K562 (cell line): ENCODE data around the gene SPINK14. TPM values are rescaled to one million over a fixed set of nuclear protein-coding genes. Genes with fewer than 3 reads are reported as not detected.

Experiments used
- ATAC-seq: fragments of 200-7000 bp; cut with Tn5 transposase; 3 replicates; pipeline ENCODE4 v1.9.1; 2020; ENCODE audit warnings: moderate library complexity
- BruUV-seq: library from RNA; stranded (reverse); fragments of 400-500 nt; replicated peaks from 2 replicates; lab custom pipeline; 2021; lab: Mats Ljungman, UMichigan
- CTCF ChIA-PET: fragments of 300-600 bp; formaldehyde crosslinking; extraction: SDS; loops from one replicate; lab custom pipeline; 2021; ENCODE audit warnings: low intra/inter-chr PET ratio; lab: Yijun Ruan, JAX
- POLR2A ChIA-PET: fragments of 300-600, 350-650 bp; sonication (Branson Sonifier 250); formaldehyde crosslinking; extraction: SDS; loops from one replicate; lab custom pipeline; 2021; ENCODE audit warnings: antibody characterized with exemption, inconsistent platforms; lab: Yijun Ruan, JAX
- DNase-seq, 4 experiments: peaks; one replicate each; pipeline versions ENCODE4 v3.0.0 to v3.0.0-alpha.2; 2011 to 2018; ENCODE audit warnings: low spot score in 3 of 4, mixed read lengths in 3 of 4; ENCODE audit errors: extremely low read depth in 1 of 4
- FAIRE-seq: peaks from 2 replicates; lab custom pipeline; 2011; peaks lifted over from hg19 to GRCh38; lab: Jason Lieb, UNC
- H2AFZ ChIP-seq: 2 replicates; pipeline ENCODE4 v1.6.0; 2011; ENCODE audit warnings: low read depth, low read length, control low read depth, inconsistent platforms
- H3K27ac ChIP-seq: fragments of 200-600 bp; 3 replicates; pipeline ENCODE4 v1.8.0; 2011; ENCODE audit warnings: low read depth, mild to moderate bottlenecking, control low read depth, inconsistent platforms, low read length, moderate library complexity, mixed read lengths; ENCODE audit errors: extremely low read depth
- H3K27me3 ChIP-seq, 2 experiments: fragments of 300-600 bp in 1 of 2; 2 replicates in 1 of 2; 3 replicates in 1 of 2; pipeline versions ENCODE4 v1.6.0 to v1.8.0; 2011; ENCODE audit warnings: inconsistent platforms in 2 of 2, low read length in 2 of 2, mild to moderate bottlenecking in 1 of 2, mixed read lengths in 1 of 2, moderate library complexity in 1 of 2; ENCODE audit not compliant: control insufficient read depth in 2 of 2, insufficient read depth in 2 of 2
- H3K36me3 ChIP-seq: fragments of 300-600 bp; 3 replicates; pipeline ENCODE4 v1.8.0; 2011; ENCODE audit warnings: mild to moderate bottlenecking, low read length, inconsistent platforms; ENCODE audit not compliant: control insufficient read depth, insufficient read depth
- H3K4me1 ChIP-seq, 2 experiments: fragments of 200-600 bp in 1 of 2; replicated peaks in 1 of 2; 2 replicates in 1 of 2; 3 replicates in 1 of 2; pipeline versions ENCODE4 v1.5.1 to v1.8.0; 2011; ENCODE audit warnings: inconsistent platforms in 2 of 2, low read length in 2 of 2, mild to moderate bottlenecking in 1 of 2, mixed read lengths in 1 of 2, moderate library complexity in 1 of 2; ENCODE audit not compliant: control insufficient read depth in 2 of 2, insufficient read depth in 2 of 2
- H3K4me2 ChIP-seq: 2 replicates; pipeline ENCODE4 v1.6.1; 2011; ENCODE audit warnings: low read length, control low read depth, inconsistent platforms, mixed read lengths; ENCODE audit not compliant: insufficient read depth
- H3K4me3 ChIP-seq: fragments of 200-600 bp; sonication (generic), shearing (Covaris generic); 2 replicates; pipeline ENCODE4 v1.5.1; 2016; ENCODE audit warnings: control low read depth, inconsistent platforms
- H3K79me2 ChIP-seq: fragments of 200-600 bp; 3 replicates; pipeline ENCODE4 v1.8.0; 2011; ENCODE audit warnings: low read length, inconsistent platforms; ENCODE audit not compliant: control insufficient read depth, insufficient read depth
- H3K9ac ChIP-seq, 2 experiments: 2 replicates each; pipeline versions ENCODE4 v1.6.0 to v1.6.1; 2011; ENCODE audit warnings: low read depth in 2 of 2, low read length in 2 of 2, control low read depth in 1 of 2, inconsistent platforms in 1 of 2, mild to moderate bottlenecking in 1 of 2, mixed read lengths in 1 of 2; ENCODE audit not compliant: insufficient read depth in 1 of 2
- H3K9me1 ChIP-seq: one replicate; pipeline ENCODE4 v1.6.0; 2011; ENCODE audit warnings: inconsistent platforms, mild to moderate bottlenecking, low read length, moderate library complexity; ENCODE audit not compliant: control insufficient read depth, insufficient read depth
- H3K9me3 ChIP-seq: replicated peaks from 2 replicates; pipeline ENCODE4 v1.5.1; 2011; ENCODE audit warnings: low read depth, low read length, inconsistent platforms; ENCODE audit not compliant: control insufficient read depth, insufficient read depth
- H4K20me1 ChIP-seq: replicated peaks from 2 replicates; pipeline ENCODE4 v1.6.1; 2011; ENCODE audit warnings: low read length, inconsistent platforms, mixed read lengths; ENCODE audit not compliant: control insufficient read depth, insufficient read depth
- BHLHE40 ChIP-seq: IDR thresholded peaks from 2 replicates; pipeline ENCODE4 v1.6.1; 2011; ENCODE audit warnings: low read length, improper control_type of control experiment
- CBX1 ChIP-seq: sonication (generic); IDR thresholded peaks from 2 replicates; pipeline ENCODE4 v1.6.1; 2016; ENCODE audit warnings: antibody characterized with exemption, low read depth, mild to moderate bottlenecking
- KDM2B ChIP-seq: fragments of 250-450 bp; sonication (Bioruptor Pico); IDR thresholded peaks from 2 replicates; pipeline ENCODE4 v1.8.0; 2021; ENCODE audit warnings: mild to moderate bottlenecking, moderate library complexity
- NBN ChIP-seq: fragments of 450-650 bp; IDR thresholded peaks from 2 replicates; pipeline ENCODE4 v1.6.1; 2016; ENCODE audit warnings: low read depth, mild to moderate bottlenecking
- PHB2 ChIP-seq: fragments of 450-650 bp; IDR thresholded peaks from 2 replicates; pipeline ENCODE4 v1.6.1; 2017; ENCODE audit warnings: low read depth
- POLR2AphosphoS2 ChIP-seq: IDR thresholded peaks from 2 replicates; pipeline ENCODE4 v1.6.1; 2012; ENCODE audit warnings: low read length, improper control_type of control experiment
- SMC3 ChIP-seq: conservative IDR thresholded peaks from 2 replicates; pipeline ENCODE4 v1.6.1; 2011; ENCODE audit warnings: low read depth, low read length, improper control_type of control experiment; ENCODE audit not compliant: insufficient read depth
- TRIM24 ChIP-seq, 2 experiments: fragments of 450-650 bp; IDR thresholded peaks; 2 replicates each; pipeline ENCODE4 v1.6.1; 2016
- ZBTB17 ChIP-seq: fragments of 450-650 bp; formaldehyde crosslinking; IDR thresholded peaks from 2 replicates; pipeline ENCODE4 v1.4.0; 2020; ENCODE audit warnings: mild to moderate bottlenecking
- ZBTB7A ChIP-seq: IDR thresholded peaks from 2 replicates; pipeline ENCODE4 v1.6.1; 2011; ENCODE audit warnings: low read depth, mild to moderate bottlenecking, low read length, moderate library complexity, borderline replicate concordance; ENCODE audit not compliant: control insufficient read depth
- ZBTB8A ChIP-seq: fragments of 450-650 bp; IDR thresholded peaks from 2 replicates; pipeline ENCODE4 v1.6.1; 2018; ENCODE audit warnings: mild to moderate bottlenecking, moderate library complexity; ENCODE audit not compliant: partially characterized antibody
- ZC3H4 ChIP-seq: sonication (generic); formaldehyde crosslinking; IDR thresholded peaks from 2 replicates; pipeline ENCODE4 v1.9.0; 2021; ENCODE audit warnings: missing genetic modification reagents, borderline replicate concordance
- WGBS: fragments of 100-300 bp; shearing (Covaris generic); methylation state at CpG from one replicate; pipeline ENCODE4 v1.1.6; 2016; ENCODE audit warnings: low coverage, mixed read lengths; ENCODE audit not compliant: insufficient coverage; ENCODE audit errors: missing lambda C conversion rate; 5-methylcytosine and 5-hydroxymethylcytosine counted together
- in situ Hi-C: fragments of 300-500 bp; cut with MboI; formaldehyde crosslinking; loops from 4 replicates; pipeline ENCODE4 v1.15.0; 2018; ENCODE audit warnings: inconsistent platforms, mixed read lengths
- intact Hi-C: fragments of 100-400 bp; cut with micrococcal nuclease; formaldehyde crosslinking; loops from 2 replicates; pipeline ENCODE4 v1.14.2; 2022
- polyA plus RNA-seq, 8 experiments: library from polyadenylated mRNA; depleted of rRNA in 4 of 8; stranded (reverse) in 5 of 8; unstranded in 3 of 8; fragments of >200 nt; fragmentation: Nextera tagmentation in 2 of 8; fragmentation: Illumina TruSeq in 1 of 8; extraction: Ambion mirVana in 2 of 8; extraction: Trizol in 1 of 8; gene quantifications; 2 replicates each; pipeline versions ENCODE4 v1.2.1 to v1.2.3, GENCODE V29; 2011 to 2014; ENCODE audit warnings: inconsistent platforms in 1 of 8, missing spikeins in 1 of 8
- total RNA-seq, 7 experiments: library from RNA; depleted of rRNA in 6 of 7; stranded (reverse); fragments of >200 nt in 6 of 7; fragmentation: Illumina TruSeq in 2 of 7; extraction: Trizol in 2 of 7; gene quantifications; 2 replicates each; pipeline versions ENCODE4 v1.2.1 to v1.2.3, GENCODE V29; 2011 to 2021; ENCODE audit warnings: low replicate concordance in 1 of 7
- TF ChIP-seq, protein P1 (sequence below): sonication (generic); IDR thresholded peaks from 2 replicates; pipeline ENCODE4 v1.6.1; 2016
- TF ChIP-seq, protein P2 (sequence below), 3 experiments: IDR thresholded peaks in 2 of 3; conservative IDR thresholded peaks in 1 of 3; 2 replicates each; pipeline ENCODE4 v1.5.1; 2011 to 2012; ENCODE audit warnings: low read length in 3 of 3, mild to moderate bottlenecking in 3 of 3, control low read depth in 2 of 3, improper control_type of control experiment in 1 of 3, inconsistent platforms in 1 of 3, low read depth in 1 of 3, mixed read lengths in 1 of 3, moderate library complexity in 1 of 3; ENCODE audit not compliant: insufficient read depth in 2 of 3

Gene SPINK14
- total and polyA plus RNA-seq, 9 of the 15 experiments (the other 6 are each of a cell fraction or from before 2014, with no cell fraction given): not detected

DNA sequence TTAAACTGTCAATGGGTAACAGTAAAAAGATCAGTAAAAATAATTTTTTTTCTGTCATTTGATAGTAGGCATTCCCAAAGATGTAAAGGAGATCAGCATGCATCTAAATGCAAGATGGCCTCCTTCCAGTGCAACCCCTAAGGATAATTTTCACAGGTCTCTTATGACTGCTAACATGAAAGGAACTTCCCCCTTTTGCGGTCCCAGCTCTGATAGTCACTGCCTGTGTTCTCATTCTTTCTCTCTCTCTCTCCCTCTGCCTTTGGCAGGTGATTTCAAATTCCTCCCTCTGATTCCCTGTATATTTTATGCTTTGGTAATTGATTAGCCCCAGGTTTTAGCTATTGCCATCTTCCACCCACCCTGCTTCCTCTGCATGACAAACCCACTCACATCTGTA is 8.9 kb downstream of the SPINK14 start:
- CTCF ChIA-PET: no interaction called here
- Histone ChIP-seq H3K4me2 (no peak overlapping the region), H3K9ac (no peak overlapping the region), H3K4me1 (no peaks in the 10 kb centered on the region), H3K79me2 (no peaks in the 10 kb centered on the region), H3K4me3 (no peak overlapping the region), H3K9me1 (no peaks in the 10 kb centered on the region), H4K20me1 (no peaks in the 10 kb centered on the region), H3K27me3 (no peaks in the 10 kb centered on the region), H3K9me3 (no peaks in the 10 kb centered on the region), H3K27ac (no peak overlapping the region)
- in situ Hi-C loops: loop anchor here (5.0 to 25.0 kb wide), 2 partner anchors 555 to 860 kb away; no protein-coding TSS in a partner anchor
- 27% methylated on average over 1 of the region's 1 CpG for WGBS
- BruUV-seq: no TSS peak
- ATAC-seq: no peak
- no peak for FAIRE-seq
- POLR2A ChIA-PET: no interaction called here
- no peak for DNase-seq
- TF ChIP-seq, protein P1, sequence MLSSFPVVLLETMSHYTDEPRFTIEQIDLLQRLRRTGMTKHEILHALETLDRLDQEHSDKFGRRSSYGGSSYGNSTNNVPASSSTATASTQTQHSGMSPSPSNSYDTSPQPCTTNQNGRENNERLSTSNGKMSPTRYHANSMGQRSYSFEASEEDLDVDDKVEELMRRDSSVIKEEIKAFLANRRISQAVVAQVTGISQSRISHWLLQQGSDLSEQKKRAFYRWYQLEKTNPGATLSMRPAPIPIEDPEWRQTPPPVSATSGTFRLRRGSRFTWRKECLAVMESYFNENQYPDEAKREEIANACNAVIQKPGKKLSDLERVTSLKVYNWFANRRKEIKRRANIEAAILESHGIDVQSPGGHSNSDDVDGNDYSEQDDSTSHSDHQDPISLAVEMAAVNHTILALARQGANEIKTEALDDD: no peak
- TF ChIP-seq POLR2AphosphoS2: no peak
- TF ChIP-seq CBX1: no peak
- TF ChIP-seq, all 486 proteins: peak for 0
- Histone ChIP-seq H3K36me3 (no peaks in the 10 kb centered on the region), H2AFZ (no peak overlapping the region)
- intact Hi-C loops: loop anchor here (10.0 kb wide), 1 partner anchor 938 kb away; no protein-coding TSS in a partner anchor

DNA sequence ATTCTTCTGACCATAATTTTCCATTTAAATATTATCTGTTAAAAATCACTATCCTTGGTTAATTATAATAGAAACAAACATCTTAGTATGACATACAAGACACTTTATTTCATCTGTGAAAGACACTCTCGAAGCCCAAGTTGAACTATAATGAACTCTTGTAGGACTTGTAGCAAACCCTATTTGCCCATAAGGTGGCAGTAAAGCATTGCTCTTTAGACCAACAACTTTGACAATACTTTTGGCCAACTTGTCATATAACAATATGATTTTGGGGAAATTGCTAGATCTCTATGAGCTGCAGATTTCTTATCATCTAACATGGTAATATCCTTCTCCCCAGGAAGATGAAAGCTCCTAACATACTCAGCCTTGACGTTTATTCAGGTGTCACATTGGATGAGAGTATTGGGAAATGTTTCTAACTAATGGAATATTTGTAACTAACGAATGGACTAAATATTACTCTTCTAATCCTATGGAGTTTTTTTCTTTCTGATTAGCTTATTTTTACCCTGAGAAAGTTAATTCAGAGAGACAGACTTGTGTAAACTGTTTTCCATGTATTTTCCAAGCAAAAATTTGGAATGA is 11.0 kb downstream of the SPINK14 start:
- WGBS: 11% methylated on average over 3 of the region's 3 CpGs
- intact Hi-C loops: loop anchor here (1.0 to 10.0 kb wide), 6 partner anchors 173 to 935 kb away; no protein-coding TSS in a partner anchor
- ChIA-PET POLR2A (no interaction called here), CTCF (interaction anchor here (0.5 to 2.6 kb wide), 6 partner anchors 194 to 1657 kb away, joined by 3 to 28 read pairs (median 4); no protein-coding TSS in a partner anchor)
- FAIRE-seq: peak; percentile 62
- Histone ChIP-seq H3K27ac (no peak overlapping the region), H3K4me1 (no peaks in the 10 kb centered on the region), H3K27me3 (no peaks in the 10 kb centered on the region), H4K20me1 (no peaks in the 10 kb centered on the region), H3K9me1 (no peaks in the 10 kb centered on the region), H2AFZ (no peak overlapping the region), H3K36me3 (no peaks in the 10 kb centered on the region), H3K79me2 (no peaks in the 10 kb centered on the region), H3K4me3 (no peak overlapping the region), H3K9ac (no peak overlapping the region), H3K4me2 (no peak overlapping the region), H3K9me3 (no peaks in the 10 kb centered on the region)
- in situ Hi-C loops: loop anchor here (5.0 to 25.0 kb wide), 2 partner anchors 553 to 858 kb away; no protein-coding TSS in a partner anchor
- BruUV-seq: no TSS peak
- peak in 3 of 4 experiments; percentile 6 to 67 (median 6) for DNase-seq
- peak; percentile 67; the same call in 2 of the 3 replicates for ATAC-seq
- TF ChIP-seq BHLHE40 (no peak), NBN (no peak), ZBTB17 (CRISPR knock-in tag) (no peak), KDM2B (no peak), ZC3H4 (CRISPR knock-in tag) (no peak), ZBTB7A (no peak), ZBTB8A (no peak), PHB2 (no peak), TRIM24 (IDR thresholded peaks at IDR 0.05) (no peak), SMC3 (peak; percentile 54; the same call in 1 of the 2 replicates)
- TF ChIP-seq, protein P2, sequence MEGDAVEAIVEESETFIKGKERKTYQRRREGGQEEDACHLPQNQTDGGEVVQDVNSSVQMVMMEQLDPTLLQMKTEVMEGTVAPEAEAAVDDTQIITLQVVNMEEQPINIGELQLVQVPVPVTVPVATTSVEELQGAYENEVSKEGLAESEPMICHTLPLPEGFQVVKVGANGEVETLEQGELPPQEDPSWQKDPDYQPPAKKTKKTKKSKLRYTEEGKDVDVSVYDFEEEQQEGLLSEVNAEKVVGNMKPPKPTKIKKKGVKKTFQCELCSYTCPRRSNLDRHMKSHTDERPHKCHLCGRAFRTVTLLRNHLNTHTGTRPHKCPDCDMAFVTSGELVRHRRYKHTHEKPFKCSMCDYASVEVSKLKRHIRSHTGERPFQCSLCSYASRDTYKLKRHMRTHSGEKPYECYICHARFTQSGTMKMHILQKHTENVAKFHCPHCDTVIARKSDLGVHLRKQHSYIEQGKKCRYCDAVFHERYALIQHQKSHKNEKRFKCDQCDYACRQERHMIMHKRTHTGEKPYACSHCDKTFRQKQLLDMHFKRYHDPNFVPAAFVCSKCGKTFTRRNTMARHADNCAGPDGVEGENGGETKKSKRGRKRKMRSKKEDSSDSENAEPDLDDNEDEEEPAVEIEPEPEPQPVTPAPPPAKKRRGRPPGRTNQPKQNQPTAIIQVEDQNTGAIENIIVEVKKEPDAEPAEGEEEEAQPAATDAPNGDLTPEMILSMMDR (IDR thresholded peaks at IDR 0.05 in 2 of 3, conservative IDR thresholded peaks at IDR 0.05 in 1 of 3; ENCODE audit: insufficient read depth in 2 of 3, low read depth in 1 of 3, low read length in 3 of 3): peak; percentile 48 to 71 (median 61); a peak in 5 of 6 replicates
